PFSK-1 (cell line): ENCODE results near the gene S100A10.

Source experiments
- FOXP2 ChIP-seq: optimal IDR thresholded peaks from 2 replicates; pipeline ENCODE3; 2011; ENCODE audit warnings: borderline replicate concordance, control low read depth, inconsistent platforms; ENCODE audit not compliant: insufficient read depth; ENCODE audit errors: extremely low read length, extremely low read depth
- POLR2AphosphoS5 ChIP-seq: IDR thresholded peaks from 2 replicates; pipeline ENCODE4 v1.6.1; 2012; ENCODE audit warnings: low read depth, mild to moderate bottlenecking, control low read depth, low read length, moderate library complexity
- SIN3A ChIP-seq: IDR thresholded peaks from 2 replicates; pipeline ENCODE4 v1.6.1; 2012; ENCODE audit warnings: mild to moderate bottlenecking, low read length, moderate library complexity, borderline replicate concordance; ENCODE audit not compliant: insufficient read depth
- TAF1 ChIP-seq: IDR thresholded peaks from 2 replicates; pipeline ENCODE4 v1.6.1; 2012; ENCODE audit warnings: low read length, control low read depth, borderline replicate concordance; ENCODE audit not compliant: insufficient read depth
- TF ChIP-seq, protein P1 (sequence below), 2 experiments: IDR thresholded peaks; 2 replicates each; pipeline versions ENCODE4 v1.6.1 to v1.8.0; 2011 to 2012; ENCODE audit warnings: low read depth in 2 of 2, low read length in 2 of 2, control low read depth in 1 of 2, inconsistent platforms in 1 of 2, mild to moderate bottlenecking in 1 of 2, moderate library complexity in 1 of 2; ENCODE audit not compliant: insufficient read depth in 1 of 2

DNA sequence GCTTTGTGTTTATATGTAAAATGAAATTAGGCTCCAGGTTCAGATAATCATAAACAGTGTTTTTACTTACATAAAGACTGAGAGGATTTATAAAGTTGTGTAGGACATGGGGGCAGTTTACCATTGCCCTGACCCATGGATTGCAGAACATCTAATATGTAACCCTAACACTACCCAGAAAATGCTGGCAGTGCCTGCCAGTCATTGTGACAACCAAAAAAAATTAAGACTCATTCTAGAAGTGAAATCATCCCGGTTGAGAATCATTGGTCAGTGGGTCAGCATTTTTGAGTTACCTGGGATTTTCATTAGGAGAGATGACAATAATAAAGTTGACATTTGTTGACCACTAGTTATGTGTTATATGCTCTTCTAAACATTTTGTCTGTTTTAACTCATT, 53.1 kb downstream of the S100A10 start:
- TF ChIP-seq SIN3A (no peak), POLR2AphosphoS5 (no peak), TAF1 (no peak), FOXP2 (no peak)
- TF ChIP-seq, protein P1, sequence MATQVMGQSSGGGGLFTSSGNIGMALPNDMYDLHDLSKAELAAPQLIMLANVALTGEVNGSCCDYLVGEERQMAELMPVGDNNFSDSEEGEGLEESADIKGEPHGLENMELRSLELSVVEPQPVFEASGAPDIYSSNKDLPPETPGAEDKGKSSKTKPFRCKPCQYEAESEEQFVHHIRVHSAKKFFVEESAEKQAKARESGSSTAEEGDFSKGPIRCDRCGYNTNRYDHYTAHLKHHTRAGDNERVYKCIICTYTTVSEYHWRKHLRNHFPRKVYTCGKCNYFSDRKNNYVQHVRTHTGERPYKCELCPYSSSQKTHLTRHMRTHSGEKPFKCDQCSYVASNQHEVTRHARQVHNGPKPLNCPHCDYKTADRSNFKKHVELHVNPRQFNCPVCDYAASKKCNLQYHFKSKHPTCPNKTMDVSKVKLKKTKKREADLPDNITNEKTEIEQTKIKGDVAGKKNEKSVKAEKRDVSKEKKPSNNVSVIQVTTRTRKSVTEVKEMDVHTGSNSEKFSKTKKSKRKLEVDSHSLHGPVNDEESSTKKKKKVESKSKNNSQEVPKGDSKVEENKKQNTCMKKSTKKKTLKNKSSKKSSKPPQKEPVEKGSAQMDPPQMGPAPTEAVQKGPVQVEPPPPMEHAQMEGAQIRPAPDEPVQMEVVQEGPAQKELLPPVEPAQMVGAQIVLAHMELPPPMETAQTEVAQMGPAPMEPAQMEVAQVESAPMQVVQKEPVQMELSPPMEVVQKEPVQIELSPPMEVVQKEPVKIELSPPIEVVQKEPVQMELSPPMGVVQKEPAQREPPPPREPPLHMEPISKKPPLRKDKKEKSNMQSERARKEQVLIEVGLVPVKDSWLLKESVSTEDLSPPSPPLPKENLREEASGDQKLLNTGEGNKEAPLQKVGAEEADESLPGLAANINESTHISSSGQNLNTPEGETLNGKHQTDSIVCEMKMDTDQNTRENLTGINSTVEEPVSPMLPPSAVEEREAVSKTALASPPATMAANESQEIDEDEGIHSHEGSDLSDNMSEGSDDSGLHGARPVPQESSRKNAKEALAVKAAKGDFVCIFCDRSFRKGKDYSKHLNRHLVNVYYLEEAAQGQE (IDR thresholded peaks at IDR 0.05; ENCODE audit: insufficient read depth in 1 of 2, low read depth in 2 of 2, low read length in 2 of 2) = no peak
